Stimulated activated CD8-positive, alpha-beta memory T cell treated with anti-CD3 and anti-CD28 coated beads, Interleukin-15, amount 100 ng/mL, for 4 hours (primary cell): ENCODE data around the gene GALNT11.

ENCODE experiments used
- DNase-seq, 2 donors: peaks; one replicate each; pipeline ENCODE4 v3.0.0-alpha.2; 2020; ENCODE audit warnings: low read depth in 2 of 2

GALNT11 gene

GRCh38 chr7:152148706-152149105 is 123.2 kb downstream of the GALNT11 start:
- DNase-seq, result no peak

GRCh38 chr7:152149363-152149762 is 123.9 kb downstream of the GALNT11 start:
- DNase-seq, result no peak

- no peak for DNase-seq
Measured at GRCh38 chr7:152152267-152152666, 126.8 kb downstream of the GALNT11 start.

- no peak for DNase-seq
Measured at GRCh38 chr7:152158801-152159587, 133.5 kb downstream of the GALNT11 start.

GRCh38 chr7:152161171-152161570 is 135.7 kb downstream of the GALNT11 start:
- no peak for DNase-seq

GRCh38 chr7:152162287-152162686 is 136.8 kb downstream of the GALNT11 start:
- DNase-seq, result no peak
